Epidermal melanocyte (primary cell): ENCODE measurements around the gene CHRNB1.
A peak's percentile ranks its signal among the peaks of the same experiment; 100 is the strongest.

Experiments used
- DNase-seq: peaks from one replicate; pipeline ENCODE4 v3.0.0; 2011; ENCODE audit warnings: low spot score; ENCODE audit not compliant: insufficient read length

The CHRNB1 gene

DNA sequence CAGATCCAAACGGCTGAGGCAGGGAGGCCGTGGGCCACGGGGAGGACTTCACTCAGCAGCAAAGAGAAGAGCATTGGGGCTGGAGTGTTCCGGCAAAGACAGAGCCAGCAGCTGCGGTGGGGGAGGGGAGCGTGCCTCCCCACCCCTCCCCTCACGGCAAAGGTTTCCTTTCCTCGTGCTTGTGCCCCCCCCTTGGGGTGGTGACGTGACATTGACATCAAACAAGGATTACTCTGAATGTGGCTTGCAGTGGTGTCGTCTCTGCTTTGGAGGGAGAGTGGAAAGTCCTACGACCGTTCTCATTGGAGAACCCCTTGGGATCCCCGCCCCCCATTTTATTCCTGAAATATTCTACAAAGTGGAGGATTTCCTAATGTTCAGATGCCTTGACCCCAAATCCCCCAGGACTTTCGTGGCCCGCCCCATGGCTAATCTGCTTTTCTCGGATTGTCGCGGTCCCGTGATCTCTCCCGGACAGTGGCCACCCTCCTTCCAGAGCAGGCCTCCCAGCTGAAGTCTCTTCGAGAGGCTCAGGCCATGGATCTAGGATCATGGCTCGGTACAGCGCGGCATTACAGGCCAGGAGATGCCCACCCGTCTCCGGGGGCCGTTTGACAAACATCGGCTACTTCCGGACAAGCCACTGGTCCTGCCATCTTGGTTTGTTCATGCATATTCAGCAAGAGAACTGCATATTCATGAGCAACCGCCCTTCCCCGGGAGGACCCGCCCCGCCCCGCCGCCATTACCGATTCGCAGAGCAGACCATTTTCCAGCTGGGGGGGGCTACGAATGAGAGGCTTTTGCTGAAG is 38.6 kb downstream of the CHRNB1 start:
- peak; percentile 92 for DNase-seq

DNA sequence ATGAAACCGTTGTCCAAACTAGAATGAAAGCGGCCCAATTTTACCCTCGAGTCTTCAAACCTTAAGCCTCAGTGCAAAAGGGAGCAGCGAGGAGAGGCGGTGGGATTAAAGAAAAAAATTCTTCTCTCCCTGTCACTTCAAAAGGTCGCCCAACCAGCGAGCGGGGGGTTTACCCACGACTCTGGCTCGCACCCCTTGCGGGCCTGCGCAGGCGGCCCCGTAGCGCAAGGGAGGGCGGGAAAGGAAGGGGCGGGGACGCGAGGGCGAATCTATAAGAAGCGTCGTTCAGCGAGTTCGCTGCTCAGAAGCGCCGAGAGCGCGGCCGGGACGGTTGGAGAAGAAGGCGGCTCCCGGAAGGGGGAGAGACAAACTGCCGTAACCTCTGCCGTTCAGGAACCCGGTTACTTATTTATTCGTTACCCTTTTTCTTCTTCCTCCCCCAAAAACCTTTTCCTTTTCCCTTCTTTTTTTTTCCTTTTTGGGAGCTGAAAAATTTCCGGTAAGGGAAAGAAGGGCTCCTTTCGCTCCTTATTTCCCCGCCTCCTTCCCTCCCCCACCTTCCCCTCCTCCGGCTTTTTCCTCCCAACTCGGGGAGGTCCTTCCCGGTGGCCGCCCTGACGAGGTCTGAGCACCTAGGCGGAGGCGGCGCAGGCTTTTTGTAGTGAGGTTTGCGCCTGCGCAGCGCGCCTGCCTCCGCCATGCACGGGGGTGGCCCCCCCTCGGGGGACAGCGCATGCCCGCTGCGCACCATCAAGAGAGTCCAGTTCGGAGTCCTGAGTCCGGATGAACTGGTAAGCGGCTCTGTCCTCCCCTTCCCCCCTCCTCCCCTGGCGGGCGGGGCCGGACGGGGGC is 39.4 kb downstream of the CHRNB1 start, which contains the start of gene POLR2A:
Gene POLR2A (plus strand): TSS at position 300 of the 852 bp plus-strand sequence.
- peak; percentile 95 for DNase-seq

DNA sequence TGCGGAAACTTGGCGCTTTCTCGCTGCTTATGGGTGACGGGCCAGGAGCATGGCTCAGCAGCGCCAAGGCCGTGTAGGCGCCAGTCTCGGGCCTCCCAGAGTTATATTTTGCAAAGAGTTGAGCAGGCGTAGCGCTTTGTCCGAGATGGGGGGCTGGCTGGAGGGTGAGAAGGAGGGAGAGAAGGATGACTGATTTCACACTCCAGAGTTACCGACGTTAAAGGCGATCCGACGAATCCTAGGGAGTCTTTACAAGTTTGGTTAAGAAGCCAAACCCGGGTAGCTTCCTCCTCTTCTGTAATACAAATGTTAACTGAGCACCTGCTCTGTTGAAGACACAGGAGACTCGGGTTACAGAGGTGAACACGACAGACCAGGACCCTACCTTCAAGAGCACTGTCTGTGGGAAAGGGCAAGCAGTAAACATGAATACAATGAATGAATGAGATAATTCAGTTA is 40.1 kb downstream of the CHRNB1 start:
- DNase-seq: no peak

DNA sequence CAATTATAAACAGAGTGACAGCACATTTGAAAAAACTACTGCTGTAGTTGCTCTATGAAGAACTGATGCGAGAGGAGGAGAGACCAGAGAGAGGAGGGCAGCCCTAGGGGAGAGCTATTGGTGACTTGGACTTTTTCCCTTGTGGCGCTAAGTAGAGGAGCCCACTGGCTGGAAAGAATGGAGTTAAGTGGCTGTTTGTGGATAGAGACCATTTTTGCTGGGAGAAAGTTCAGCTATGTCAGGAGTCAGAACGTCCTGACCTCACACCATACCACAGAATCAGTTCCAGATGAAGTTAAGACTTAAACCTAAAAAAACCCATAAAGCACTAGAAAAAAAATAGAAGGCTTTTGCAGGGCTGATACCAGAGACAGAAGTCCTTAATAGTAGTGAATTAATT is 41.3 kb downstream of the CHRNB1 start:
- no peak for DNase-seq

DNA sequence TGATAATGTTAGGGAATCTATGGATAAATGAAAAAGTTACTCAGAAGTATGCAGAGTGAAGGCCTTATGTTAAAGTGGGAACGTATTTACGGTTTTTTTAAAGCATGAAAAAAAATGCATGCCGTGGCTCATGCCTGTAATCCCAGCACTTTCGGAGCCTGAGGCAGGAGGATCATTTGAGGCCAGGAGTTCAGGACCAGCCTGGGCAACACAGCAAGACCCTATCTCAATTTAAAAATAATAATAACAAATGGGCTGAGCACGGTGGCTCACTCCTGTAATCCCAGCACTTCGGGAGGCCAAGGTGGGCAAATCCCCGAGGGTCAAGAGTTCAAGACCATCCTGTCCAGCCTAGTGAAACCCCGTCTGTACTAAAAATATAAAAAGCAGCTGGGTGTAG is 45.3 kb downstream of the CHRNB1 start:
- no peak for DNase-seq

DNA sequence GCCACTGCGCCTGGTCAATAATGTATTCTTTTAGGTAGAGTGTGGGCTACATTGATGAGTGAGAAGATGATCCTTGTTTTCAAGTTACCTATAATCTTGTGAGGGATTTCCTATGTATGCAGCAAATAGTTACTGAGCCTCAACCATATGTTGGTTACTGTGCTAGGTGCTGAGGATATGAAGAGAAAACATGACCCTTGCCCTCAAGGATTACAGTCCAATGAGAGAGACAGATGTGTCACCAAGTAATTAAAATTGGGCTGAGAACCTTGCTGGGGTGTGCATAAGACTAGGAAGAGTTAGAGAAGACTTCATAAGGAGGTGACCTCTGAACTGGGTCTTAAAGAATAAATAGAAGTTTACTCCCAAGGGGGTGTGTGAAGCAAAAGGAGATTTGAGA is 46.7 kb downstream of the CHRNB1 start:
- no peak for DNase-seq

DNA sequence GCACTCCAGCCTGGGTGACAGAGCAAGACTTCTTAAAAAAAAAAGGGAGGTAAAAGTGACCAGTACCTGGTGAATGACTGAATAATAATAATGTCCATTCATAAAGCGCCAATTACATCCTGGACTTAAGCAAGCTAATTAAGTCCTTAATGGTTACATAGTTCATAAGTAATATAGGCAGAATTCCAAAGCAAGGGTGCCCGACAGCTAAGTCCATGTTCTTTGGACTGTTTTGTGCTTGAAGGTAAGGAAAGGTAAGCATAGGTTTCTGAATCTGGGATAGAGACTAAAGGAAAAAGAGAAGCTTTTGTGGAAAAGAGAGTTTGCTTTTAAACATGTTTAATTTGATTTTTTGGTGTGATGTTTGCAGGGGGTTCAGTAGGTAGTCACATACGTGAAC is 49.1 kb downstream of the CHRNB1 start:
- no peak for DNase-seq

DNA sequence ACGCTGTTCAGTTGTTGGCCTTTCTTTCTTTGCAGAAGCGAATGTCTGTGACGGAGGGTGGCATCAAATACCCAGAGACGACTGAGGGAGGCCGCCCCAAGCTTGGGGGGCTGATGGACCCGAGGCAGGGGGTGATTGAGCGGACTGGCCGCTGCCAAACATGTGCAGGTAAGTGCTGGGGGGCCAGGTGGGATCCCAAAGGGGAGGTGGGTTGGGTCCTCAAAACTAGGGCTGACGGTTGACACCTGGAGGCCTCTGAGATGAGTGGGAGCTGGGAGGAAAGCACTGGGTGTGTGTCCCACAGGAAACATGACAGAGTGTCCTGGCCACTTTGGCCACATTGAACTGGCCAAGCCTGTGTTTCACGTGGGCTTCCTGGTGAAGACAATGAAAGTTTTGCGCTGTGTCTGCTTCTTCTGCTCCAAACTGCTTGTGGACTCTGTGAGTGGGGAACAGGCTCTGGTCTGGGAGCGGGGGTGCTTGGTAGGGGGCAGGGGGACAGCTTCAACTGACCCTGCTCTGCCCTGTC is 51.1 kb downstream of the CHRNB1 start:
- DNase-seq: no peak

DNA sequence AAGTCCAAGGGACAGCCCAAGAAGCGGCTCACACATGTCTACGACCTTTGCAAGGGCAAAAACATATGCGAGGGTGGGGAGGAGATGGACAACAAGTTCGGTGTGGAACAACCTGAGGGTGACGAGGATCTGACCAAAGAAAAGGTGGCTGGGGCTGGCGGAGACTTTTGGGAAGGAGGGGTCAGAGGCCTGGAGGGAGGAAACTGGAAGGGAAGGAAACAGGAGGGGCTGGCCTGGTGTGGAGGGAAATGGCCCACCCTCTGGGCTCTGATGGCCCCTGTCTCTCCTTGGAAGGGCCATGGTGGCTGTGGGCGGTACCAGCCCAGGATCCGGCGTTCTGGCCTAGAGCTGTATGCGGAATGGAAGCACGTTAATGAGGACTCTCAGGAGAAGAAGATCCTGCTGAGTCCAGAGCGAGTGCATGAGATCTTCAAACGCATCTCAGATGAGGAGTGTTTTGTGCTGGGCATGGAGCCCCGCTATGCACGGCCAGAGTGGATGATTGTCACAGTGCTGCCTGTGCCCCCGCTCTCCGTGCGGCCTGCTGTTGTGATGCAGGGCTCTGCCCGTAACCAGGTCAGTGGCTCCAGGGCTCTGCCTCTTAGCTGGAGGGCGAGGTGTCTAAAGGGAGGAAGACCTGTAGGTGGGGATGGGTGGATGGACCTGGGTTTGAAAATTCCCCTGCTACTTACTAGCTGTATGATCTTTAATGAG is 51.8 kb downstream of the CHRNB1 start:
- DNase-seq: no peak

DNA sequence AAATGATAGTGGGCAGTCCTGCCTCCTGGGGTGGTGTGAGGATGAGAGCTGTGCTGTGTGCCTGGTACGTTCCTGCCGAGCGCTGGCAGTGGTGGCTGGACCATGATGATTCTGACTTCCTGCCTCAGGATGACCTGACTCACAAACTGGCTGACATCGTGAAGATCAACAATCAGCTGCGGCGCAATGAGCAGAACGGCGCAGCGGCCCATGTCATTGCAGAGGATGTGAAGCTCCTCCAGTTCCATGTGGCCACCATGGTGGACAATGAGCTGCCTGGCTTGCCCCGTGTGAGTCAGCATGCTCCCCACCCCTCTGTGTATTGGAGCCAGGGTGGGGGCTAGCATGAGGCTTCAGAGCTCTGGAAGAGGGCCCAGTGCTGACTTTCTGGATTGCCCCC is 52.4 kb downstream of the CHRNB1 start:
- no peak for DNase-seq

DNA sequence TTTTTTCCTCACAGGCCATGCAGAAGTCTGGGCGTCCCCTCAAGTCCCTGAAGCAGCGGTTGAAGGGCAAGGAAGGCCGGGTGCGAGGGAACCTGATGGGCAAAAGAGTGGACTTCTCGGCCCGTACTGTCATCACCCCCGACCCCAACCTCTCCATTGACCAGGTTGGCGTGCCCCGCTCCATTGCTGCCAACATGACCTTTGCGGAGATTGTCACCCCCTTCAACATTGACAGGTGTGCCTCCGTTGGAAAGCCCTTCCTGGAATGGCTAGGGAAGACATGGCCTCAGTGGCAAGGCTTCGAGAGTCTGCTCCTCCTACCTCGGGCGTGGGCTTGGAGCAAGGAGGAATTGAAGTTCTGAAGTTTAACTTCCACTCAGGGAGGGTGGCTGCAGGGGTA is 52.8 kb downstream of the CHRNB1 start:
- no peak for DNase-seq

DNA sequence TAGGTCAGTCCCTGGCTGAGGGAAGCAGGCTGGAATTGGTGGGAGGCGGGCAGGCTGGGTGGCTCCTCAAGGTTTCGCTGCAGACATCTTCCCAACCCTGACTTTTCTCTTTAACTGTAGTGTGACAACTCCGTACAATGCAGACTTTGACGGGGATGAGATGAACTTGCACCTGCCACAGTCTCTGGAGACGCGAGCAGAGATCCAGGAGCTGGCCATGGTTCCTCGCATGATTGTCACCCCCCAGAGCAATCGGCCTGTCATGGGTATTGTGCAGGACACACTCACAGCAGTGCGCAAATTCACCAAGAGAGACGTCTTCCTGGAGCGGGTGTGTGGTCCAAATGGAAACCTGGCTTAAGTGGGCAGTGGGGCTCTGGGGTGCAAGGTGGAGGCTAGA is 54.3 kb downstream of the CHRNB1 start:
- no peak for DNase-seq

DNA sequence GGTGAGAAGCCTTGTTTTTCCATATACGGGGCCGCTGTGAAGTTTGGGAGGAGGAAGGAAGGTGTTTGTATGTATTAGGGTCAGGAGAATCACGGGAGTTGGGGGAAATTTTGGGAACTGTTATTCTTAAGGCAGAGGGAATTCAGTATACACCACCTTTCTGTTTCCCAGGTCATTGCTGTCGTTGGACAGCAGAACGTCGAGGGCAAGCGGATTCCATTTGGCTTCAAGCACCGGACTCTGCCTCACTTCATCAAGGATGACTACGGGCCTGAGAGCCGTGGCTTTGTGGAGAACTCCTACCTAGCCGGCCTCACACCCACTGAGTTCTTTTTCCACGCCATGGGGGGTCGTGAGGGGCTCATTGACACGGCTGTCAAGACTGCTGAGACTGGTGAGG is 56.9 kb downstream of the CHRNB1 start:
- no peak for DNase-seq

DNA sequence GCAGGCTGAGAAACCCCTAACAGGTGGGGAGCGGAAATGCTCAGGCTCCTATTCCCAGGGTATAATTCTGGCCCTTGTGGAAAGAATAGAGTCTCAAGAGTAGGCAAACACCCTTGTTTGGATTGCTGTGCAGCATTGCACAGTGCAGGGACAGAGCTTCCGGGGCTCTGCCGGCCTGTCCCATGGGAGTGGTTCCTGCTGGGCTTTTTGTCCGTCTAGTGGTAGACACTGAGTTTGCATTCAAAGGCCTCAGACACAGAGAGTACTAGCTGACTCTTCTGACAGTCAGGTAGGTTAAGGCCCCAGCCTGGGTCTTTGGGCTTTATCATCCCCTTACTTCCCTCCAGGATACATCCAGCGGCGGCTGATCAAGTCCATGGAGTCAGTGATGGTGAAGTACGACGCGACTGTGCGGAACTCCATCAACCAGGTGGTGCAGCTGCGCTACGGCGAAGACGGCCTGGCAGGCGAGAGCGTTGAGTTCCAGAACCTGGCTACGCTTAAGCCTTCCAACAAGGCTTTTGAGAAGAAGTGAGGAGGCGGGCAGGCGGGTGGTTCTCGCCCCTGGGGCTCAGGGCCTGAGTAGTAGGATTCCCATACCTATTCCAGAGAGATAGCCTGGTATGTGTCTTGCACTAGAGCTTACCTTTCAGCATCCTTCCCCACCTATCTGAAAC is 57.4 kb downstream of the CHRNB1 start:
- no peak for DNase-seq

DNA sequence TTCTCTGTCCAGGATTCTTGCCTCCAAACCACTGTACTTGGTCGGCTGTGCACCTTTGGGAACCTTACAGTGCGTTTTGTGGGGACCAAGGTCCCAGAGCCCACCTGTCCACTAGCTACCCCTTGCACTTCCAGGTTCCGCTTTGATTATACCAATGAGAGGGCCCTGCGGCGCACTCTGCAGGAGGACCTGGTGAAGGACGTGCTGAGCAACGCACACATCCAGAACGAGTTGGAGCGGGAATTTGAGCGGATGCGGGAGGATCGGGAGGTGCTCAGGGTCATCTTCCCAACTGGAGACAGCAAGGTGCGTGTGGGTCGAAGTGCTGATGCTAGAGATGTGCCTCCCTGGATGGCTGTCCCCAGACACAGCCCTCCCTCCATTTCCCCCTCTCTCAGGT is 58.1 kb downstream of the CHRNB1 start:
- DNase-seq: no peak

DNA sequence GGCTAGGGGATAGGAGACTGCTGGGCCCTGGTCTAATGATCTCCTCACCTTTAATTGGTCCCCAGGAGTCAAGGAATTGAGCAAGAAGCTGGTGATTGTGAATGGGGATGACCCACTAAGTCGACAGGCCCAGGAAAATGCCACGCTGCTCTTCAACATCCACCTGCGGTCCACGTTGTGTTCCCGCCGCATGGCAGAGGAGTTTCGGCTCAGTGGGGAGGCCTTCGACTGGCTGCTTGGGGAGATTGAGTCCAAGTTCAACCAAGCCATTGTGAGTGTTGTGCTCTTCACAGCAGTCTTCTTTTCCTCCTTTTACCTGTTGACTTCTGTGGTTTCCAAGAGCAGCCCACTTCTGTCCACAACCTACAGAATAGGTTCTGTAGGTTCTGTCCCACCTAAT is 58.7 kb downstream of the CHRNB1 start:
- DNase-seq: no peak
